HG02884 (cell line): Measurements from ENCODE around the gene GNAT1.
"Not testable (repeated sequence)": the region's sequence is repeated elsewhere in the genome, so short reads cannot be mapped to it uniquely, and the experiment has no call there.

Experiments
- ATAC-seq: cut with Tn5 transposase; IDR thresholded peaks from one replicate; pipeline ENCODE4 v1.9.1; 2021; ENCODE audit warnings: mild to moderate bottlenecking, moderate library complexity; ENCODE audit not compliant: unreplicated experiment

Gene GNAT1

GRCh38 chr3:50237754-50238548 lies 46.5 kb downstream of the GNAT1 start:
- ATAC-seq: no peak

GRCh38 chr3:50238549-50239026 lies 47.2 kb downstream of the GNAT1 start:
- no peak for ATAC-seq

- ATAC-seq: no peak
These were observed 48.2 kb downstream of the GNAT1 start for GRCh38 chr3:50239649-50240048.

- ATAC-seq: no peak
These were observed 49.8 kb downstream of the GNAT1 start for GRCh38 chr3:50241163-50241562.

- ATAC-seq: no peak
These were observed 50.4 kb downstream of the GNAT1 start for GRCh38 chr3:50241713-50242380.

- ATAC-seq: no peak
These were observed 51.0 kb downstream of the GNAT1 start for GRCh38 chr3:50242381-50242770.

GRCh38 chr3:50242851-50243542 lies 51.6 kb downstream of the GNAT1 start:
- ATAC-seq: no peak

GRCh38 chr3:50243543-50243895 lies 52.1 kb downstream of the GNAT1 start:
- no peak for ATAC-seq

- not testable (repeated sequence) for ATAC-seq
These were observed 53.4 kb downstream of the GNAT1 start for GRCh38 chr3:50244813-50245212.

GRCh38 chr3:50245251-50245745 lies 53.9 kb downstream of the GNAT1 start:
- no peak for ATAC-seq

GRCh38 chr3:50245831-50246516 lies 54.6 kb downstream of the GNAT1 start:
- peak; percentile 74 for ATAC-seq

GRCh38 chr3:50246517-50246954 lies 55.1 kb downstream of the GNAT1 start:
- ATAC-seq: peak; percentile 35
